Pulmonary artery endothelial cell (primary cell): Measurements from ENCODE around the gene KCNT2. TPM values are rescaled to one million over a fixed set of nuclear protein-coding genes. Genes with fewer than 3 reads are reported as not detected.

Experiments used
- DNase-seq: peaks from one replicate; pipeline ENCODE4 v3.0.0-alpha.2; 2011; ENCODE audit warnings: low read depth, low spot score
- total RNA-seq: library from RNA; depleted of rRNA; stranded (reverse); fragments of >200 nt; gene quantifications from 2 replicates; pipeline ENCODE4 v1.2.3, GENCODE V29; 2014

Gene KCNT2
- total RNA-seq, 1 donor from 2014 or later = 0.53 TPM

DNA sequence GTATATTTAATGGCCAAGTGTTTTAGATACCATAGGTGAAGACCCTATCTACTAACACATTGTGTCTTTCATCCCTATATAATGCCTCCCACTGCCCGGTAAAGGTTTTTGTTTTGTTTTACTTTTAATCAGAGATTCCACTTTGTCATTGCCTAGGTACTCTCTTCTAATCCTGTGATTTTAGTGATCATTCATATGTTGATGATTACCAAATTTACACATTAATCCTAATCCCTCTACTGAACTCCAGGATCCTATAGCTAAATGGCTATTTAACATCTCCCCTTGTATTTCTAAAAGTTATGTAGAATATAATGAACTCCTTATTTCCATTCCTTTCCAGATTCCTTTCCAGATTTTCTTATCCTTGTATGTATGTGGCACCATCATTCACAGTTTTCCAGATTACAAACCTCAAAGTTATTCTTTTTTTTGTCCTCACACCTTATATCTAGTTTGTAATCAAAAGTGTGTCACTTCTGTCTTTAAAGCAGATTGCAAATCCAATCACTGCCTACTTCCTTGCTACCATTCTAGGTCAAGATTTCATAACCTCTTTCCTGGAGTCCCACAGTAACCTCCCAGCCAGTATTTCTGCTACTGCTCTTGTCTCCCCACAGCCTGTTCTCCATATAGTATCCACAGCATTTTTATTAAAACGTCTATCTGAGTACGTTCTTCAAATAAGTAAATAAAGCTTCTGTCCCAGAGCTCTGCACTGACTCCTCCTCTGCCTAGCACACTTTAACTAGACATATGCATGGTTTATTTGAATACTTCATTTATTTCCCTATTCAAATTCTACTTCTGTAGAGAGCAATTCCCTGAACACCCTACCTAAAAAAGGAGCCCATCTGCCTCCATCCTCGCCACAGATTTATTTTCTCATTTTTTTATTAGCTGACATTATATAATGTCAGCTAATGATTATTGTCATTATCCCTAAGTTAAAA is 157.8 kb downstream of the KCNT2 start:
- no peak for DNase-seq

DNA sequence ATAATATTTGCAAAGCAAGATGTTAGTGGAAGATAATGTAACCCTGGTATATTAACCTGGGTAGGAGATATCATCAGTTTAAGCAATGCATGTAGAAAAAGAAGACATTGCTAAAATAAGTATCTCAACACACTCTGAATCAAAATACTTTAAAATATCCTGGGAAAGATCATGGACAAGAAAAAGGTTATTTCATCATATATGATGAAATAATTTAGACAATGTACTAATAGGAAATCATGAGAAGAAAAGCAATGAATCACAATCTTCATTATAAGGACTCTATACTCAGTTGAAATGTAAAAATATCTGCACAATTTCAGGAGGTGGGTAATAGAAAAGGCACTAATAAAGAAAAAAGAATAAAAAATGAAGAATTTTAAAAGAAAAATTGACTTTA is 158.8 kb downstream of the KCNT2 start:
- DNase-seq = no peak

DNA sequence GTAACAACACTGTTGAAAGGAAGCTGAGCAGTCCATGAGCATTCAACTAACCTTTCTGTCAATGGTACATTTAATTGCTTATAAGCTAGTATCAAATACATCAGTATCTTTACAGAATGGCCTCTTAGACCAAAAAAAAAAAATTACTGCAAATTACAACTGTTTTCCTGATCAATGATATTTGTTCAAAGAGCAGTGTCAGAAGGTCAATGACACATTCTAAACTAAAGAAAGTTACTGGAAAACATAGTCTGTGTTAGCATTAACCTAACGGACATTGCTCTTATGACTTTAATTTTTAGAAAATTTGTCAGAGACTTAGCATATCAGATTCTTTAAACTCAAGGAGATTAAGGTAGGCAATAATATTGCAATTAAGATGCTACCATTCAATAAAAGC is 162.5 kb downstream of the KCNT2 start:
- DNase-seq = no peak

DNA sequence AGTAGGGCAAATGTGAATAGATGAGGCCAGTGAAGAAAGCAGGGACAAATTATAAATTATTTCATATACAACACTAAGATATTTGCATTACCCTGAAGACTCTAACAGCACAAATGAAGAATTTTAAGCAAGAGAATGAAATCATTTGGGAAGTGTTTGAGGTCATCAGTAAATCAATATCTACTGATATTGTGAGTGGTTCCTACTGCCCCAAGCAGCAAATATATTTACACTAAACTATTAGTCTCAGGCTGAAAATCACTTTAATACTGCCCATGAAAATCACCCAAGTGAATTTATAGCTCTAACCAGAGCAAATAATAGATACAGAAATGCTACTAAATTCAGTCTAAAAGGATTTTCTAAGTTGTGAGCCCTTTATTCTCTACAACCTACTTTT is 163.6 kb downstream of the KCNT2 start:
- DNase-seq = no peak

DNA sequence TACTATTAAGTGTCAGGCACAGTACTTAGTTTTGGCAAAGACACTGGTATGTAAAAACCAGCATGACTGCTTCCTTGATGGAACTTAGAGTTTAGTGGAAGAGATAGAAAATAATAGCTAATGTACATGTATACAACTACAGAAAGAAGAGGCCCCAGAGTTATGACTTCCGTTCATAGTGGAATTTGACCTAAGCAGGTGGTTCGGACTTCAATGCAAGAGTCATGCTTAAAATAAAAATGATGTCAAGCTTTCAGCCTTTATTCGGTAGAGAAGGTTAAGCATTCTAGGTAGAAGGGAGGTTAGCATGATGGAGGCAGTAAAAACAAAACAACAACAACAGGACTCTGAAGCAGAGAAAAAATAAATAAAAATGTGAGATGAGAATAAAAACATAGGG is 165.9 kb downstream of the KCNT2 start:
- DNase-seq = no peak

DNA sequence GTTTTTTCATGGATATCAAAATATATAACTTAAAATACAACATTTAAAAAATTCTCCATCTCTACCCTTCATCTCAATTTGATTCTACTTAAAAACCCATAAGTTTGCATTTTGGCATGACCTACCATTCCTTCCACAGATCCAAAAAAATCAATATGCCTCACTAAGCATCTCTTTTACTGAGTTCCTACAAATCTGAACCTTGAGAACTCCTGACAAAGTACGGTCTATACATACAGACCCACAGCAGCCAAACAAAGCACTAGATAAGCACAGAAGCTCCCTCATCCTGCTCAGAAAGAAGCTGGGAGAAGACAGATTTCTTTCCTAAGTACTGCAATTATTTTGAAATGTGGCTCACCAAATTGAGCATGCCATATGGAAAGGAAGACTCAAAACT is 167.5 kb downstream of the KCNT2 start:
- DNase-seq = no peak

DNA sequence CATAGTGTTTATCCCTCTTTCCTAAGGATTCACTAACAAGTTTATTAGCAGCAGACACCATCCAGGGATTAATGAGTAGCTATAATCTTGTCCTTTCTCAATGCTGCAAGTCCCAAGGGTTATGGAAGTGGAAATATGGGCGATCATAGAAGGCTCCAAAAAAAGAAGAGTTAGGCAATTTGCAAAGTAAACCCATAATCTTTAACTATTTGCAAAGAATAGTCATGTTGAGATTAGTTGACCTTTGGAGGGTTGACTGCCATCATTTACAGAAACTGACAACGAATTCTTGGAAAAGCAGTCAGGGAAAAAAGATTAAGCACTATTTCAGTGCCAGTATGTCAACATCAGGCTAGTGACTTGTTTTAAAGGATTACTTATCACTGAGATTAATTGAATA is 169.9 kb downstream of the KCNT2 start:
- no peak for DNase-seq

DNA sequence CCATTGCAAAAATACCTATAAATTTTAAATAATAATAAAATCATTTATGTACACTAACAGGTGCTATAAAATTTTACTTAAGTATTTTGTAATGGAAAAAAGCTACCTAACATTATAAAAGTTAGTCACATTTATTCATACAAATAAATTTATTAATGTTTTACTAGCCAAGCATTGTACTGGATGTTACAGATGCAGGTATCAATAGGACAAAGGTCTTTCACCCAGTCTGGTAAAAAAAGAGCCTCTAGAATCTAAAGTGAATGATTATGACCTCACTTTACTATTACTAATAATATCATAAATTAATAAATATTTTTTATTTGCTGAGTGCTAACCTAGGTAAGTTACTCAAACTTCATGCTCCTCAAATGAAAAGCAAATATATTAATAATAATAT is 170.6 kb downstream of the KCNT2 start:
- DNase-seq = no peak

DNA sequence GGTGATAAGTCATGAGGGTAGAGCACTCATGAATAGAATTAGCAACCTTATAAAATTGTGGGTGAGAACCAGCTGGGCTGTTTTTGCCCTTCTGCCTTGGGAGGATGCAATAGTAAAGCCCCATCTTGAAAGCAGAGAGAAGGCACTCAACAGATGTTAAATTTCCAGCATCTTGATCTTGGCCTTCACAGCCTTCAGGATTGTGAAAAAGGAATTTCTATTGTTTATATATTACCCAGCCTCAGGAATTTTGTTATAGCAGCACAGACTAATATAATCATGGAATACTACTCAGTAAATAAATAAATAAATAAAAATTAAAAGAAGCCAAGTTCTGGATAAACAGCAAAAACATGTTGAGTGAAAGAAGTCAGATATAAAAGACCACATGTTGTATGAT is 175.2 kb downstream of the KCNT2 start:
- no peak for DNase-seq

DNA sequence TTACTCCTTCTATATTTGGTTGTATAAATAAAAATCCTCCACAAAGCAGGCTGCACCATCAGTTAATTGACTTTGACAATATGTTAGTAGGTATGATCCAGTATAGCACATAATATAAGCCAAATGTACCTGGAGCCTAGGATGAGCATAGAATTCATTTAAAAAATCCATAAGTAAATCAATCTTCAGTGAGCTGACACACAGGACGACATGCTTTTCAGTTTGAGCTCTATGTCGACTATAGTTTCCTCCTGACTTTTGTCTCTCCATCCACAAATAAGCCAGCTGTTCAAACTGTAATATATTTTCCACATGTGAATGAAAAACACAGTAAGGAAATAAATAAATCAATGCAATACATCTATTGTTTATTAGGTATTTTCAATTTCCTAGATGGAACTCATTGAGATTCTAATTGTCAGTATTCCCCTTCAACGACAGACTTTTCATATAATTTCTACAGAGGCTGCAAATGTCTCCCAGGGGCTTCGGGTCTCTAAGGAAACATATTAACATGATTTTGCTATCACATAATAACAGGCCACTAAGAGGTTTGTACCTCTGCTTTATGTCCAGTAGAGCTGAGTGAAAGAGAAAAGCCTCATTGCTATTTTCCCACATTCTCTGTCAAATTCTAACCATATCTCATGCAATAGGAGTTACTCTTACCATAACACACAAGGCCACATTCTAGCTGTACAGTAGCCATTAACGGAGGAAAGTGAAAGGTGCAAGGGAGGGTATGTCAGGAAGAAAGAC is 180.1 kb downstream of the KCNT2 start:
- DNase-seq = no peak

DNA sequence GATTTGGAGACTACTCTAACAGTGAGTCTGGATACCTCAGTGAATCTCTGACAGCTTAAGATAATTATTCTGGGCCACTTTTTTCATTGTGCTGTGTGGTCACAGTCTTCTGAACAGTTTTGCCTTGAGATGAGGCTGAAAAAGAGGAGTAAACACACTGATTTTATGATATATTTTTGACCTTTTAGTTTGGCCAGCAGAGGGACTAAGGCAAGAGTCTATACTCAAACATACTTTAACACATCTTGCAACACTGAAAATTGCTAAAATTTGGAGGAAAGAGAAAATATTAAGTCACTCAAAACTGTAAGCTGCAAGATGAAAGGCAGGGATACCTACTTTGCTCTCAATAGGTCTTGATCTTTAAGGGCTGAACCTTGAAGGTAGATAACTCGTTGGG is 182.7 kb downstream of the KCNT2 start:
- DNase-seq = no peak

DNA sequence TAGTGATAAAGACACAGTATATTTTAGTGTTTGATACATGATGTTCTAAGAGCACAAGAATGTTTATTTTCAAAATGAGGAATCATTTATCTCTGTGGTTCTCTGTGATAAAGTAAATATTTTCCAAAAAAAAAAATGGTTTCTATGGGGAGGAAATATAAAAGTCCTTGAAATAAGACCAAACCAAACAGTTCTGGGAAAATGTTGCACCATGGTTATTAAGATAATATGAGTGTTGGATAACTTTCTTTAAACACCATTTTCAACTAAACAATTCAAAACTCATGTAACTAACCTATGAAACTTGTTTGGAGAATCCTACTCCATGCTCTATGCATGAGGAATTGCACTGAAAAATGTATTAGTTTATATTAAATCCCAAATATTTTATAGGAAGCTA is 184.6 kb downstream of the KCNT2 start:
- DNase-seq = no peak

DNA sequence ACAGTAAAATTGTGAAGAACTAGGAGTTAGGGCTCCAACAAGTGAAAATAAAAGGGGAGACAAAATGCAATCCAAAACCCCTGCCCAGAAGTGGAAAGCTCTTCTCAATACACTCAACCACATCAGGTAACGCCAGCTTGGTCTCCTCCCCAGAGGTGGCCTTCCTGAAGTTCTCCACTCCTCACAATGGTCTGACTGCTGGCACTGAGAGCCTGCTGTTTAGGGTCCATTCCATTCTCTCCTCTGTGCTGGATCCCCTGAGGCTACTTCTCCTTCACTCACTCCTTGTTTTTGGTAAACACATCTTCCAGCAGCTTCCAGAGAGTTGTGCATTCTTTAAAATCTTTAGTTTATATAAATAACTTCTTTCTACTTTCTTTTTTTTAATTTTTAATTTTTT is 189.5 kb downstream of the KCNT2 start:
- DNase-seq = no peak

DNA sequence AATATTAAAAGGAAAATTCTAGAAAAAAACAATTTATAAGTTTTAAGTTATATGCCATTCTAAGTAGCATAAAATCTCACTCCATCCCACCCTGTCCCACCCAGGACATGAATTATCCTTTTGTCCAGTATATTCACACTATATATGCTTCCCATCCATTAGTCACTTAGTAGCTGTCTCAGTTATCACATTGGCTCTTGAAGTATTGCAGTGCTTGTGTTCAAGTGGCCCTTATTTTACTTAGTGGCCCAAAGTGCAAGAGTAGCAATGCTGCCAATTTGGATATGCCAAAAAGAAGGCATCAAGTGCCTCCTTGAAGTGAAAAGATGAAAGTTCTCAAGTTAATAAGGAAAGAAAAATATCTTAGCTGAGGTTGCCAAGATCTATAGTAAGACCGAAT is 192.3 kb downstream of the KCNT2 start:
- DNase-seq = no peak

DNA sequence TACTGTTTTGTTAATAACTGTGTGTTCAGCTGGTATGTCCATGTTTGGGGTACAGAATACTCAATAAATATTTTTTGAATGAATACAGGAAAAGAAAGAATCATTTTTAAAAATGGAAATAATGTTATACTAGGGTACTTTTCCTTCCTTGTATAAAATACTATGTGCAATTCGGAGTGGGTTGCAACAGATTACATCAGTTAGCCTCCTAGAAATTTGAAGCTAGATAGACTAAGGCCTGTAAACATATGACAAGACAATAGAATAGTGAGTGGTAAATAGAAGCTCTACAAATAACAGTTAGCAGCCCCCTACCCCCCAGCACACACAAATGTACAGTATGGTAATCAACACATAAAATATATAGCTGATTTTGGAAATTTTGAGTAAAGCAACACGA is 195.9 kb downstream of the KCNT2 start:
- no peak for DNase-seq

DNA sequence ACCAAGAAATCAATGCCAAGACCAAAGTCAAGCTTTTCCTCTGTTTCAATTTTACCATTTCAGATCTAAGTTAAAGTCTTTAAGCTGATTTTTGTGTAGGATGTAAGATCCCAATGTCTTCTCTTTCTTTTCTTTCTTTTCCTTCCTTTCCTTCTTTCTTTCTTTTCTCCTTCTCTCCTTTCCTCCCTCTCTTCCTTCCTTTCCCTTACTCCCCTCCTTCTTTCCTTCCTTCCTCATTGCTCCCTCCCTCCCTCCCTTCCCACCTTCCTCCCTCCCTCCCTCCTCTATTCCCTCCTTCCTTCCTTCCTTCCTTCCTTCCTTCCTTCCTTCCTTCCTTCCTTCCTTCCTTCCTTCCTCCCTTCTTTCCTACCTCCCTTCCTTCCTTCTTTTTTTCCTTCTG is 197.5 kb downstream of the KCNT2 start:
- DNase-seq = no peak

DNA sequence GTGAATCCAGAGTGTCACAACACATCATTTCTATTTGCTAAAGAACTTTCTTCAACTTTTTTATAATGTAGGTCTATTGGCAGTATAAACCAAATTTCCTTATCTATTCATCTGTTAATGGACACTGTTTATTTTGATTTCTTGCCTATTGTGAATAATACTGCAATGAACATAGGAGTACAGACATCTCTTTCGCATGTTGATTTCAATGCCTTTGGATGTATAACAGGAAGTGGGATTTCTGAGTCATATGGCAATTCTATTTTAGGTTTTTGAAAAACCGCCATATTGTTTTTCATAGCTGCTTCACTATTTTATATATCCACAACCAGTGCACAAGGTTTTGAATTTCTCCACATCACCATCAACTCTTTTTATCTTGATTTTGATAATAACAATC is 198.7 kb downstream of the KCNT2 start:
- DNase-seq = peak; percentile 17

DNA sequence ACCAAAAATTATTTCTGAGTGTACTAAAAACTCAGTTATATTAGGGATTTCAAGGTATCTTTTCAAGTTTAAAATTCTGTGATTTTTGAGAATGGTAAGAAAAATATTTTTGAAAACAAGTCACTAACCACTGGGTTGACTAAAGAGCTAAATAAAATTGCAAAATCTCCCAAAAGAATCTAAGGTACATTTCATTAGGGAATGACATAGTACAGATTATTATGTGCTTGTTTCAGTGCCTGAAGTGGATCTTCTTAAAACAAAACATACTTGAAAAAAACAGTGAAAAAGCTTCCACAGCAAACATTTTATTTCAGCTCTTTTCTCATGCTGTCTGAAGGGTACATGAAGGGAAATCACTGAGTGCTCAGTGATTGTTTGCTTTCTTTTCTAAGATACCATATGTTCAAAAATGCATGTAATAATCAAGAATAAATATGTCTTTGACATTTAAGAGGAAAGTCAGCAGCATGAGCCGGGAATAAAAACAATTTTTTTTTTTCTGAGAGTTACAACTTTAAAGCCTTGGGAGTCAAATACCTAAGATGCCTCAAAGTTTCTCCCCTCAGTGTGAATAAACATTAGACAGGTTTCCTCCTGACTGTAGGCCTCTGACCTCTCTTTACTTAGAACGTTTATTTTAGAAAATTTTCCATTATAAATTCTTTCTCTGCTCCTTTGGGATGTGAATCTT is 200.7 kb downstream of the KCNT2 start:
- peak; percentile 19 for DNase-seq

DNA sequence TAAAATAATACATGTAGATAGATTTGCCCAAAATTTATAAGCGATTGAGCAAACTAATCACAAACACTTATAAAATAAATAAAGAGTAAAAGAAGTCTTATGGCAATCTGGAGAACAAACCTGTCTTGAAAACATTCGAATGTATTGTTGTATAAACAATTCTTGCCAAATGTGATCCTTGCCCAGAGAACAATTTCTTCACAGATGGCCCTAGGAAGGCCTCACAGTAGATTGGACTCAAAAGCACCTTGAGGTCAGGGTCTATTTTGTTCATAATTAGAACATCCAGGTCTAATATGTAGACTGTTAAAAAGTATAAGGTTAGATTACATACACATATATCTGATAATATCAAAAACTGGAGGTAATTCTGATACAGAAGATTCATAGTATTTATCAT is 202.4 kb downstream of the KCNT2 start:
- DNase-seq = no peak

DNA sequence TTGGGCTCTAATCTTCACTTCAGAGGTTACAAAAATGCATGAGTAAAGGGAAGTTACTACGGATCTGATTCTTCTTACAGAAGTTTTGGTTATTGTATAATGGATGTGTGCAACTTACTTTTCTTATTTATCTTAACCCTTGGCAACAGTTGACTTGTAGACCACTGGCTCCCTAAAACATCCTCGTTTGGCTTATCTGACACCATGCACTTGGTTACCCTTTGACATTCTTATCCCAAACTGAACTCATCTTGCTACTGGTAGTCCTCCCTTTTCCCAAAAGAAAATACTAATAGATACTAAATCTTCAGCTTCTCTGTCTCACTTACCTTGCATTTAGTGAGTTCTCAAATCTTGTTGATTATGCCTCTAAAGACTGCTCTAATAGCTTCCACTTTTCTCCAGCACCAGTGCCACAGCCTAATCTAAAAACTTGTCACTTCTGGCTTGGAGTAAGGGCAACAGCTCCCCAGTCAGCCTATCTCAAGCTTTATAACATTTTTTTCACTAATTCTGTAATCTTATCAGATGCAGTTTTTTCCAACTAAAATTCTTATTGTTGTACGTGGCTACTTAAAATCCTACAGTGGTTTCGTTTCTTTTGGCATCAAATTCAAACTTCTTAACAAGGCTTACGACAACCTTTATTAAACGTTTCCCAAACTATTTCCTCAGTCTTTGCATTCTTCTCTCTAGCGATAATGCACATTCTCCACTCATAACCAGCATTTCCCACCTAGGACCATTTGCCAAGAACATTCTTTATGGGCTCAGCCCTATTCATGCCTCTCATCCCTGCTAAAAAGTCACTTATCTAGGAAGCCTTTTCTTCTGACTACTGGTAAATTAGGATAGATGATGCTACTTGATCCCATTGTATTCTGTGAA is 204.2 kb downstream of the KCNT2 start:
- DNase-seq = peak; percentile 26

DNA sequence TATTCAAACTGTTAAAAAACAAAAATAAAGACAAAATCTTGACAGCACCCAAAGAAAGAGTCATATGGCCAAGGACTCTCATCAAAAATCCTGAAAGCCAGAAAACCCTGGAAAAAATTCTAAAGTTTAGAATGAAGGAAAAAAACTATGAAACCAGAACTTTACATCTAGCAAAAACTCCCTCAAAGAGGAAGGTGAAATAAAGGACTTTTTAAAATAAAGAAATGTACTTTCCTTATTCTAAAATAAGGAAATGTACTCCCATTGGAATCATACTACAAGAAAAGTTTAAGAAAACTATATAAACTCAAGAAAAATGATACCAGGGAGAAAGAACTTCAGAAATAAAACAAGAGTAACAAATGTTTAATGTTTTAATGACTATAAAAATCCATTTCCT is 206.3 kb downstream of the KCNT2 start:
- no peak for DNase-seq
